MM.1S (cell line): ENCODE results near the gene MC2R.

Experiments
- DNase-seq: peaks from one replicate; pipeline ENCODE4 v3.0.0-alpha.2; 2015
- H2AFZ ChIP-seq: fragments of 300-600 bp; sonication (generic); 2 replicates; pipeline ENCODE4 v1.6.0; 2016; ENCODE audit warnings: antibody characterized with exemption, low read length
- H3F3A ChIP-seq: fragments of 300-600 bp; sonication (generic); 2 replicates; pipeline ENCODE4 v1.6.1; 2016; ENCODE audit warnings: mild to moderate bottlenecking, antibody characterized with exemption, low read length, moderate library complexity, mixed read lengths; ENCODE audit not compliant: insufficient read depth
- H3K27ac ChIP-seq: fragments of 300-600 bp; sonication (generic); 2 replicates; pipeline ENCODE4 v1.5.1; 2016; ENCODE audit warnings: mild to moderate bottlenecking, low read length
- H3K27me3 ChIP-seq: fragments of 300-600 bp; sonication (generic); replicated peaks from 2 replicates; pipeline ENCODE4 v1.6.0; 2016; ENCODE audit warnings: low read length; ENCODE audit not compliant: insufficient read depth
- H3K36me3 ChIP-seq: fragments of 300-600 bp; sonication (generic); replicated peaks from 2 replicates; pipeline ENCODE4 v1.6.1; 2016; ENCODE audit warnings: mild to moderate bottlenecking, low read length, mixed read lengths; ENCODE audit not compliant: insufficient read depth
- H3K4me1 ChIP-seq: fragments of 300-600 bp; sonication (generic); 2 replicates; pipeline ENCODE4 v1.6.1; 2016; ENCODE audit warnings: low read length, mixed read lengths
- H3K4me2 ChIP-seq: fragments of 300-600 bp; sonication (generic); 2 replicates; pipeline ENCODE4 v1.6.0; 2016; ENCODE audit warnings: low read depth, low read length
- H3K4me3 ChIP-seq: fragments of 300-600 bp; sonication (generic); 2 replicates; pipeline ENCODE4 v1.5.1; 2016; ENCODE audit warnings: low read length, mixed read lengths
- H3K79me2 ChIP-seq: fragments of 300-600 bp; sonication (generic); 2 replicates; pipeline ENCODE4 v1.6.1; 2016; ENCODE audit warnings: mixed run types, low read length, mixed read lengths
- H3K9ac ChIP-seq: fragments of 300-600 bp; sonication (generic); 2 replicates; pipeline ENCODE4 v1.6.1; 2016; ENCODE audit warnings: low read length, mixed read lengths
- H3K9me2 ChIP-seq: fragments of 300-600 bp; sonication (generic); replicated peaks from 2 replicates; pipeline ENCODE4 v1.6.1; 2016; ENCODE audit warnings: mild to moderate bottlenecking, low read length, mixed read lengths; ENCODE audit not compliant: insufficient read depth
- H3K9me3 ChIP-seq: fragments of 300-600 bp; sonication (generic); replicated peaks from 2 replicates; pipeline ENCODE4 v1.6.1; 2016; ENCODE audit warnings: mild to moderate bottlenecking, low read length, mixed read lengths; ENCODE audit not compliant: insufficient read depth
- H4K20me1 ChIP-seq: fragments of 300-600 bp; sonication (generic); 2 replicates; pipeline ENCODE4 v1.6.1; 2016; ENCODE audit warnings: mild to moderate bottlenecking, low read length, moderate library complexity, mixed read lengths; ENCODE audit not compliant: insufficient read depth
- CTCF ChIP-seq: fragments of 300-600 bp; sonication (generic); IDR thresholded peaks from 2 replicates; pipeline ENCODE4 v1.5.1; 2016; ENCODE audit warnings: antibody characterized with exemption, low read length, mixed read lengths
- EZH2 ChIP-seq: fragments of 300-600 bp; sonication (generic); optimal IDR thresholded peaks from 2 replicates; pipeline ENCODE3; 2017; ENCODE audit warnings: low read depth, mild to moderate bottlenecking, antibody characterized with exemption, low read length, mixed read lengths
- EZH2phosphoT487 ChIP-seq: fragments of 300-600 bp; sonication (generic); IDR thresholded peaks from 2 replicates; pipeline ENCODE4 v1.6.1; 2018; ENCODE audit warnings: antibody characterized with exemption, low read length

Gene MC2R

GRCh38 chr18:13878857-13879256 lies 36.5 kb downstream of the MC2R start:
- Histone ChIP-seq H3K27me3 (no peaks in the 10 kb centered on the region), H3K9me3 (no peaks in the 10 kb centered on the region), H3K4me3 (no peak overlapping the region), H3K4me2 (no peak overlapping the region), H3F3A (no peaks in the 10 kb centered on the region), H3K27ac (no peak overlapping the region), H2AFZ (no peak overlapping the region), H4K20me1 (no peaks in the 10 kb centered on the region), H3K36me3 (no peaks in the 10 kb centered on the region), H3K4me1 (no peaks in the 10 kb centered on the region), H3K79me2 (no peaks in the 10 kb centered on the region), H3K9ac (no peak overlapping the region), H3K9me2 (no peaks in the 10 kb centered on the region)
- DNase-seq = no peak
- no peak for TF ChIP-seq CTCF
- no peak for TF ChIP-seq EZH2
- TF ChIP-seq EZH2phosphoT487 = no peak

- no peaks in the 10 kb centered on the region for H3K27me3 ChIP-seq
- no peak overlapping the region for H3K4me3 ChIP-seq
- H3K27ac ChIP-seq = no peak overlapping the region
- H3K79me2 ChIP-seq = no peaks in the 10 kb centered on the region
- no peak overlapping the region for H3K4me2 ChIP-seq
- H3K9me3 ChIP-seq = no peaks in the 10 kb centered on the region
- H4K20me1 ChIP-seq = no peaks in the 10 kb centered on the region
- H3K9ac ChIP-seq = no peak overlapping the region
- H3F3A ChIP-seq = no peaks in the 10 kb centered on the region
- no peaks in the 10 kb centered on the region for H3K9me2 ChIP-seq
- no peaks in the 10 kb centered on the region for H3K4me1 ChIP-seq
- no peak for DNase-seq
- no peaks in the 10 kb centered on the region for H3K36me3 ChIP-seq
- no peak overlapping the region for H2AFZ ChIP-seq
- TF ChIP-seq CTCF (no peak), EZH2phosphoT487 (no peak), EZH2 (no peak)
Measured at GRCh38 chr18:13877157-13877556, 38.2 kb downstream of the MC2R start.

- no peak overlapping the region for H2AFZ ChIP-seq
- no peak overlapping the region for H3K27ac ChIP-seq
- no peaks in the 10 kb centered on the region for H3K36me3 ChIP-seq
- H3K9ac ChIP-seq = no peak overlapping the region
- no peaks in the 10 kb centered on the region for H3K9me2 ChIP-seq
- H3F3A ChIP-seq = no peaks in the 10 kb centered on the region
- H4K20me1 ChIP-seq = no peaks in the 10 kb centered on the region
- H3K4me2 ChIP-seq = no peak overlapping the region
- H3K27me3 ChIP-seq = no peaks in the 10 kb centered on the region
- H3K4me1 ChIP-seq = no peaks in the 10 kb centered on the region
- DNase-seq = no peak
- no peaks in the 10 kb centered on the region for H3K79me2 ChIP-seq
- no peak for TF ChIP-seq EZH2phosphoT487
- H3K4me3 ChIP-seq = no peak overlapping the region
- no peaks in the 10 kb centered on the region for H3K9me3 ChIP-seq
Measured at GRCh38 chr18:13874558-13874957, 40.8 kb downstream of the MC2R start.

- no peaks in the 10 kb centered on the region for H3K9me2 ChIP-seq
- H3K36me3 ChIP-seq = no peaks in the 10 kb centered on the region
- no peaks in the 10 kb centered on the region for H3K4me1 ChIP-seq
- H3K27me3 ChIP-seq = no peaks in the 10 kb centered on the region
- H3F3A ChIP-seq = no peaks in the 10 kb centered on the region
- H2AFZ ChIP-seq = no peak overlapping the region
- DNase-seq = no peak
- no peak overlapping the region for H3K27ac ChIP-seq
- no peaks in the 10 kb centered on the region for H4K20me1 ChIP-seq
- no peak overlapping the region for H3K9ac ChIP-seq
- no peak overlapping the region for H3K4me3 ChIP-seq
- no peaks in the 10 kb centered on the region for H3K9me3 ChIP-seq
- no peak for TF ChIP-seq EZH2
- TF ChIP-seq CTCF = no peak
- H3K79me2 ChIP-seq = no peaks in the 10 kb centered on the region
- H3K4me2 ChIP-seq = no peak overlapping the region
Measured at GRCh38 chr18:13872932-13873331, 42.4 kb downstream of the MC2R start.
